Activated CD4-positive, alpha-beta T cell treated with anti-CD3 and anti-CD28 coated beads, Interleukin-10, Interleukin-2, amounts not matched to agents 100 ng/mL and 50 ng/mL, durations not matched to agents 16 hours and 8 hours (primary cell): Measurements from ENCODE around the gene OXCT1.
"Not testable (repeated sequence)": the region's sequence is repeated elsewhere in the genome, so short reads cannot be mapped to it uniquely, and the experiment has no call there.

Source experiments
- DNase-seq: peaks from one replicate; pipeline ENCODE4 v3.0.0-alpha.2; 2020

The OXCT1 gene

GRCh38 chr5:41772056-41772455 is 98.2 kb downstream of the OXCT1 start:
- no peak for DNase-seq

DNA sequence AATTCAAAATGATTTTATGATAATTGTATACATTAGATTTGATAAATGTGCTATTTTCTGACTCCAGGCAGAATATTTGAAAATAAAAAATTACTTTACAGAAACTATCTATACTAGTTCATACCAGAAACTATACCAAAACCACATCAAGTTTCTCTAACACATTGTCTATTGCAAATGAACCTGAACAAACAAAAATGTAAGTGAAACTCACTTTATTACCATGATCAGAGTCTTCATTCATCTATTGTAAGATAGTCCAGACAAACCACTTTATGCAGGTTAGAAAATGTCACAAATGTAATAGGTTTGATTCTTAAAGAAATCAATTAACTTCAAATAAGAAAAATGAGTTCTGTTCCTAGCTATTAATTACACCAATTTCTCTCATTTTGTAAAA is 99.4 kb downstream of the OXCT1 start:
- DNase-seq = no peak

- DNase-seq = no peak
These were observed 101.5 kb downstream of the OXCT1 start for GRCh38 chr5:41768692-41769091.

DNA sequence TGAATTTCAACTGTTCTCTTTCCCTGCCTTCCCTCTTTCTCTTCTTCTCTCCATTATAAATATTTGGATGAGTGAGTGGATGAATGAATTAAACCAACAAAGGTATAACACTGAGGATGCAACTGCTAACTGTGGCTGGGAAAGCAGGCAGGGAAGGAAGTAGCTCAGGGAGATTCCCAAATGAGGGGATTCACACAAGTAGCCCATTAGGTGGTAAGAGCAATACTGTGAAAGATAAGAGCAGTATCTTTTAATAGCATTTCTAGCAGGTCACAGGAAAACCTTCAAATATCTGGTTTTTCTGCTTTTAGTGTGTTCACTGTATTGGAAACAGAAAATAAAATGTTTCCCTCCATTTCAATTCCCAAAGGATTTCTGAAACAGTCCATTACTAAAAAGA is 105.6 kb downstream of the OXCT1 start:
- DNase-seq = no peak

- no peak for DNase-seq
These were observed 106.7 kb downstream of the OXCT1 start for GRCh38 chr5:41763574-41763973.

DNA sequence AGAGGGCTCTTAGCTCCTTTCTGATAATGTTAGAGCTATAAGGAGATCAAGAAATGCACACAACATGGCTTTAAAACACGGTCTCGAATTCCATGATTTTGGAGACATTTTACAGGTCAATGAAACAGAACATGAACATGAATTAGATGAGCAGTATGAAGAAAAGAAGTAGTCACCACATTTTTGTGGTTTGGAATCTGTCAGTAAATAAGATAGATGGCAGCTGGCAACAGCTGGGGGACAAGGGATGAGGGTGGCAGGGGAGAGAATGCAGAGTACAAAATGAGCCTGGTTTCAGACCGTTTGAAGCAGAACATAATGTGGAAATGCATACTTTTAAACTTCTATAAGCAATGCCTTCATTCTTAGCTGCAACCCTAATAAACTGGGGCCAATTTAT is 107.1 kb downstream of the OXCT1 start:
- DNase-seq = no peak

- DNase-seq = no peak
These were observed 107.8 kb downstream of the OXCT1 start for GRCh38 chr5:41762426-41762825.

DNA sequence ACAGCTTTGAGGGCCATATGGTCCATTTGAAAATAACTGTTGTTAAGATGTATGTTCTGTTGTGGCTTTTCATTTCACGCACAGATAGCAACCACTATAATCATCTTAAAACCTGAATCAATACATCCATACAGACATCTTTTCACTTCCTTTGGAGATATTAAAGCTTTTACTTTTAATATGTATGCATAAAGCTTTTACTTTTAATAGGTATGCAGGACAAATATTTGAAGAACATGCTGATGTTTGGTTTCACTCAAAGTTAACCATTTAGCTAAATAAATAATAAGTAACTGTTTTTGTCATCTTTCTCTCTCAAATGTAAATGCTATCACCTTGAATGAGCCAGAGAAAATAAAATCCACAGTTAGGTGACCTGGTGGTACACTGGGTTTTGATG is 108.6 kb downstream of the OXCT1 start:
- DNase-seq = no peak

GRCh38 chr5:41755705-41756104 is 114.5 kb downstream of the OXCT1 start:
- DNase-seq = no peak

GRCh38 chr5:41754857-41755256 is 115.4 kb downstream of the OXCT1 start:
- DNase-seq = no peak

- no peak for DNase-seq
These were observed 118.4 kb downstream of the OXCT1 start for GRCh38 chr5:41751867-41752266.

DNA sequence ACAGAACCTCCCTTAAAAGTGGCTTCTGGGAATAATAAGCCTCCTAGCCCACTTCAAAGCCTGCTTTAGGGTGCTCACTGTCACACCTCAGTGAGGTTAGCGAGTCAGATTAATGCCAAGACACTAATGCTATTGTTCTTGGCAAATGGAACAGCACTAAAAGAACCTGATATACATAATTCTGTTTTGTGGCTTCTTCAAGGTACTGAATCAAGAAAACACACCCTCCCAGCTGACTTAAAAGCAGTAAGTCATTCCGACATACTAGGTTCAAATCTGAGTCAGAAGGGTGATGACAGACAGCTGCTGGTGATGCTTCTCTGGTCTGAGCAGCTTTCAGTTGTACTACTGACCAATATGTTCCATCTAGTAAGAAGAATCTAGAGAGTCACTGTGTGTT is 121.6 kb downstream of the OXCT1 start:
- peak; percentile 83 for DNase-seq

DNA sequence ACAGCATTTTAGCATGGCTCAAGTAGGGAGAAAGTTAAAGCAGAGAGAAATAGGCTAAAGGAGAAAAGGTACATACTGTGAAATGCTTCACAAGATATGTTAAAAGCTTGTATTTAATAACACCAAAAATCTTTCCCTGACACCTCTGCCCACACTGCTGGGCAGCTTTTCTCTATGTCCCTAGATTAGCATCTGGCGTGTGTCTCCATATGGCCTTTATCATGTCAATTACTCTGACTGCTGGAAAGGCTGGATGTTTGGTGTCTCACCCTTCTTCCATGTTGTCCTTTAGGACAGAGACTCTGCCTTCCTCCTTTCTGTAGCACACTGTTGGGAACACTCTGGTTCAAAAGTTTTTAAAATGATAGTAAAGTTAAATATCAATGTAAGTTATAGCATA is 122.5 kb downstream of the OXCT1 start:
- DNase-seq = no peak

DNA sequence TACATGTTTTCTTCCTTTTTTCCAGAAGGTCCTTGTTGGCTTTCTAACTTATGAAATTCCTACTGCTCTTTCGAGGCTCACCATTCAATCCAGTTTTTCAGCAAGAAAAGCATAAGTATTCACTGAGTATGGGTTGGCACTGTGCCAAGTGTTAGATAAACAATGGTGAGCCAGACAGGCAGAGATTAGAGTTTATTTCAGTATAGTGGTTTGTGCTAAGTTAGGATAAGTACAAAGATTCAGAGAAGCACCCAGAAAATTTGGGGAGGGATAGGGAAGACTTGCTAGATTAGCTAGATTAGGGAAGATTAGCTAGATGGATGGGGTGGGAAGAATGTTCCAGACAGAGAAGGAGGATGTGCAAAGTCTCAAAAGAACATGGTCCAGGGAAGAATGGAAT is 122.9 kb downstream of the OXCT1 start:
- DNase-seq = no peak

DNA sequence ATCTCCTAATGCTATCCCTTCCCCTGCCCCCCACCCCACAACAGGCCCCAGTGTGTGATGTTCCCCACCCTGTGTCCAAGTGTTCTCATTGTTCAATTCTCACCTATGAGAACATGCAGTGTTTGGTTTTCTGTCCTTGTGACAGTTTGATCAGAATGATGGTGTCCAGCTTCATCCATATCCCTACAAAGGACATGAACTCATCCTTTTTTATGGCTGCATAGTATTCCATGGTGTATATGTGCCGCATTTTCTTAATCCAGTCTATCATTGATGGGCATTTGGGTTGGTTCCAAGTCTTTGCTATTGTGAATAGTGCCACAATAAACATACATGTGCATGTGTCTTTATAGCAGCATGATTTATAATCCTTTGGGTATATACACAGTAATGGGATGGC is 127.6 kb downstream of the OXCT1 start:
- DNase-seq = not testable (repeated sequence)

DNA sequence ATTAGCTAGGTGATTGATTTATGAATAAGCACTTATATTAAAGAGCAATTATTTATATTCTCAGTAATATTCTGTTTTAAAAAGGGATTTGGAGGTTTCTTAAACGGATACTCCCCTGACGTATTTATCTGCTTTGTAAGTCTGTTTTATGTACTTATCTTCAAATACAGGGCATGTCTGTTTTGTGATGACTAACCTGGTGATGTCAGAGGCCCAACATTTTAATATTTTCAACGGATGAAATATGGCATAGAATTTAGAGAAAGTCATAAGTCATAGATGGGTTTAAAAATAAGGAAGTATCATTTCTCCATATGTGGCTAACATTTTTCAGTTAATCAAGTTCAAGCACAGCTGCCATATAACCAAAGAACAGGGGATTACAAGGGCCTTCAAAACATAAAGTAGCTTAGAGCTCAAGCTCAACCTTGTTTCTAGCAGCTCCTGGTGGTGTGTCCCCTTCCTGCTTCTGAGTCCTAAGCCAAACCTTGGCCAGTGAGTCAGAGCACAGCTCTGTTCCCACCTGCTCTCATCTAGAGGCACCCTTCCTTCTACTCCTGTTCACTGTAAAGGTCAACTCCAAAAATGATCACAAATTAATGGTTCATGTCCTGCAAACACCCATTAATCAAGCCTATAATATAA is 131.4 kb downstream of the OXCT1 start:
- DNase-seq = no peak

DNA sequence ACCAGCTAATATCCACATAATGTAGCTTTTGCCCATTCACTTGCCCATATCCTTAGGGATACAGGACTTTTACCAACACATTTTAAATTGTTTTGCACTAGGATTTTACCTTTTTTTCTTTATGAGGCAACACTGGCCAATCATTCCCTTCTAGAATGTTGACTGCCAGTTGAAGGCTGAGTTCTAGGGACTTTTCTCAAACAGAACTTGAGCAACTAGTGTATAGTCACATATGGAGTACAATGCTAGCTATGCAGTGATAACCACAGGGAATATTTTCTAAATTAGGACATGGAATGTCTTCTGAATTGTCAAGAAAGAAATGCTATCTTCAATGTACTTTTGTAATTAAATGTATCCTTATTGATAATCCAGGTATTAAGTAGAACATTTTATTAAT is 133.6 kb downstream of the OXCT1 start:
- DNase-seq = no peak

DNA sequence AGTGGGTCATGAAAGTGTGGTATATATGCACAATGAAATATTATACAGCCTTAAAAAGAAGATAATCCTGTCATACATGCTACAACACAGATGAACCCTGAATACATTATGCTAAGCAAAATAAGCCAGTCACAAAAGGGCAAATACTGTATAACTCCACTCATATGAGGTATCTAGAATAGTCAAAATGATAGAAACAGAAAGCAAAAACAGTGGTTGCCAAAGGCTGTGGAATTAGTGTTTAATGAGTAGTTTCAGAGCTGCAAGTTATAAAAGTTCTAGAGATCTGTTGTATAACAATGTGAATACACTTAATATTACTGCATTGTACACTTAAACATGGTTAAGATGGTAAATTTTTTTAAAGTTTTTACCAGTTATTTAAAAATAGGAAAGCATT is 135.0 kb downstream of the OXCT1 start:
- DNase-seq = peak; percentile 15

DNA sequence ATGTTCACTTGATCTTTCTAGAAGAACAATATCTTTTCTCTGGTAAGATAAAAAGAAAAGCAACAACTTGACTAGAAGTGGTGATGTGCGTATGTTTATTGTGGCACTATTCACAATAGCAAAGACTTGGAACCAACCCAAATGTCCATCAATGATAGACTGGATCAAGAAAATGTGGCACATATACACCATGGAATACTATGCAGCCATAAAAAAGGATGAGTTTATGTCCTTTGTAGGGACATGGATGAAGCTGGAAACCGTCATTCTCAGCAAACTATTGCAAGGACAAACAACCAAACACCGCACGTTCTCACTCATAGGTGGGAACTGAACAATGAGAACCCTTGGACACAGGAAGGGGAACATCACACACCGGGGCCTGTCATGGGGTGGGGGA is 140.8 kb downstream of the OXCT1 start:
- not testable (repeated sequence) for DNase-seq

DNA sequence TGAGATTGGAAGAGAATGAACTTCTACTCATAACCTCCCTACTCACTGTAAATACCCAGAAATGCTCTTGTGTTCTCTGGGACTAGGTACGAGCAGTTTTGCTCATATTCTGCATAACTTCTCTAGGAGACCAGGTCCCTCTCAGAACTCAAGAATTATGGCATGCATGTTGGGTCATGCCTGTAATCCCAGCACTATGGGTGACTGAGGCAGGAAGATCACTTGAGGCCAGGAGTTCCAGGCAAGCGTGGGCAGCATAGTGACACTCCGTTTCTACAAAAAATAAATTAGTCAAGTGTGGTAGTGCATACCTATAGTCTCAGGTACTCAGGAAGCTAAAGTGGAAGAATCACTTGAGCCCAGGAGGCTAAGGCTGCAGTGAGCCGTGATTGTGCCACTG is 141.9 kb downstream of the OXCT1 start:
- no peak for DNase-seq

- DNase-seq = no peak
These were observed 147.8 kb downstream of the OXCT1 start for GRCh38 chr5:41722359-41722950.

DNA sequence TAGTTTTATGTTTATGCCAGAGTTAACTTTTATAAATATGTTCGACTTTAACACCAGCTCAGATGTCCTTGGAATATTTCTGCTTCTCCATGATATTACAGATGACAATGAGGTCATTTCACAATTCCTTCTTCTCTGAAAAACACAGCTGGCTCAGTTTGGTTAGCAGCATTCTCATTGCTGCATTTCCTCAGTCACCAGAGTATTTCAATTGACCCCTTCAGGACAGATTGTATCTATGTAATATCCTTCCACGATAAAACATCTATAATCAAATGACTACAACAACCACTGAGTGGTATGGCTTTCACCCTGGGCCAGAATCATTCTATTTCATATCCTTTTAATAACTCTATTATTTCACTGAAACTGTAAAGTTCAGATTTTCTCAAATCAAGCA is 148.7 kb downstream of the OXCT1 start:
- no peak for DNase-seq

GRCh38 chr5:41716382-41716781 is 153.8 kb downstream of the OXCT1 start:
- DNase-seq = no peak

DNA sequence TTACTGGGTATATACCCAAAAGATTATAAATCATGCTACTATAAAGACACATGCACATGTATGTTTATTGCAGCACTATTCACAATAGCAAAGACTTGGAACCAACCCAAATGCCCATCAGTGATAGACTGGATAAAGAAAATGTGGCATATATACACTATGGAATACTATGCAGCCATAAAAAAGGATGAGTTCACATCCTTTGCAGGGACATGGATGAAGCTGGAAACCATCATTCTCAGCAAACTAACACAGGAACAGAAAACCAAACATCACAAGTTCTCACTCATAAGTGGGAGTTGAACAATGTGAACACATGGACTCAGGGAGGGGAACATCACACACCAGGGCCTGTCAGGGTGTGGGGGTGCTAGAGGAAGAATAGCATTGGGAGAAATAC is 155.8 kb downstream of the OXCT1 start:
- DNase-seq = not testable (repeated sequence)

GRCh38 chr5:41708604-41708940 is 161.7 kb downstream of the OXCT1 start:
- DNase-seq = no peak
